Activated CD4-positive, alpha-beta T cell treated with anti-CD3 and anti-CD28 coated beads, Interleukin-2, amount 50 U/mL, for 1 hour (primary cell): ENCODE data around the gene NAA25.
"Not testable (repeated sequence)": the region's sequence is repeated elsewhere in the genome, so short reads cannot be mapped to it uniquely, and the experiment has no call there.

ENCODE experiments used
- DNase-seq: peaks from one replicate; pipeline ENCODE4 v3.0.0-alpha.2; 2020

NAA25 gene

GRCh38 chr12:112115259-112116045 lies 6.9 kb upstream of the NAA25 start:
- no peak for DNase-seq

- no peak for DNase-seq
Measured at GRCh38 chr12:112112409-112113133, 4.0 kb upstream of the NAA25 start.

- no peak for DNase-seq
Measured at GRCh38 chr12:112111931-112112330, 3.3 kb upstream of the NAA25 start.

- not testable (repeated sequence) for DNase-seq
Measured at GRCh38 chr12:112110787-112111662, 2.4 kb upstream of the NAA25 start.

GRCh38 chr12:112107306-112108201 lies 1.0 kb downstream of the NAA25 start:
- no peak for DNase-seq

- no peak for DNase-seq
Measured at GRCh38 chr12:112105891-112106290, 2.7 kb downstream of the NAA25 start.

GRCh38 chr12:112103758-112104503 lies 4.7 kb downstream of the NAA25 start:
- DNase-seq = no peak

GRCh38 chr12:112102746-112103145 lies 5.8 kb downstream of the NAA25 start:
- not testable (repeated sequence) for DNase-seq

GRCh38 chr12:112102127-112102526 lies 6.5 kb downstream of the NAA25 start:
- DNase-seq = no peak

- DNase-seq = not testable (repeated sequence)
Measured at GRCh38 chr12:112100500-112100899, 8.1 kb downstream of the NAA25 start.

- DNase-seq = no peak
Measured at GRCh38 chr12:112097641-112098040, 10.9 kb downstream of the NAA25 start.

- DNase-seq = no peak
Measured at GRCh38 chr12:112096667-112097066, 11.9 kb downstream of the NAA25 start.

GRCh38 chr12:112096070-112096469 lies 12.5 kb downstream of the NAA25 start:
- DNase-seq = no peak

GRCh38 chr12:112091563-112091962 lies 17.0 kb downstream of the NAA25 start:
- DNase-seq = no peak

- DNase-seq = no peak
Measured at GRCh38 chr12:112087851-112088250, 20.7 kb downstream of the NAA25 start.

GRCh38 chr12:112087055-112087850 lies 21.3 kb downstream of the NAA25 start:
- DNase-seq = no peak

GRCh38 chr12:112066566-112066965 lies 42.0 kb downstream of the NAA25 start:
- no peak for DNase-seq

- DNase-seq = no peak
Measured at GRCh38 chr12:112063273-112063672, 45.3 kb downstream of the NAA25 start.

GRCh38 chr12:112061137-112061536 lies 47.4 kb downstream of the NAA25 start:
- no peak for DNase-seq

- DNase-seq = no peak
Measured at GRCh38 chr12:112049351-112049750, 59.2 kb downstream of the NAA25 start.

- no peak for DNase-seq
Measured at GRCh38 chr12:112046003-112046402, 62.6 kb downstream of the NAA25 start.
